Esophagus muscularis mucosa (tissue), 4 donors: ENCODE results near the gene AGPS. TPM values are rescaled to one million over a fixed set of nuclear protein-coding genes. Genes with fewer than 3 reads are reported as not detected.
A peak's percentile ranks its signal among the peaks of the same experiment; 100 is the strongest.

ENCODE experiments used
- DNase-seq: peaks from one replicate; pipeline ENCODE4 v3.0.0-alpha.2; 2017; ENCODE audit errors: extremely low spot score
- H3K27ac ChIP-seq, 4 donors: fragments of 200-600 bp; sonication (generic); replicated peaks in 1 of 4; 1 replicate in 3 of 4; 2 replicates in 1 of 4; pipeline ENCODE4 v1.5.1; 2016 to 2019; ENCODE audit warnings: mild to moderate bottlenecking in 1 of 4
- H3K27me3 ChIP-seq, 4 donors: fragments of 200-600 bp; sonication (generic); one replicate each; pipeline versions ENCODE4 v1.5.1 to v1.6.0; 2016 to 2019
- H3K36me3 ChIP-seq, 4 donors: fragments of 200-600 bp; sonication (generic); one replicate each; pipeline ENCODE4 v1.5.1; 2016 to 2019
- H3K4me1 ChIP-seq, 4 donors: fragments of 200-600 bp; sonication (generic); one replicate each; pipeline ENCODE4 v1.5.1; 2016 to 2019
- H3K4me3 ChIP-seq, 4 donors: fragments of 200-600 bp; sonication (generic); 1 replicate in 2 of 4; 2 replicates in 2 of 4; pipeline ENCODE4 v1.5.1; 2016 to 2019; ENCODE audit warnings: mild to moderate bottlenecking in 4 of 4, moderate library complexity in 1 of 4
- H3K9me3 ChIP-seq, 4 donors: fragments of 200-600 bp; sonication (generic); 1 replicate in 3 of 4; 2 replicates in 1 of 4; pipeline ENCODE4 v1.5.1; 2016 to 2019
- CTCF ChIP-seq, 3 experiments: fragments of 200-600 bp in 2 of 3; fragments of 450-650 bp in 1 of 3; sonication (generic) in 2 of 3; IDR thresholded peaks; one replicate each; pipeline ENCODE4 v1.5.1; 2017 to 2019; ENCODE audit warnings: antibody characterized with exemption in 3 of 3, mild to moderate bottlenecking in 2 of 3, moderate library complexity in 1 of 3
- EP300 ChIP-seq: sonication (generic); formaldehyde crosslinking; IDR thresholded peaks from one replicate; pipeline ENCODE4 v1.6.1; 2017; ENCODE audit warnings: antibody characterized with exemption
- POLR2A ChIP-seq: fragments of 450-650 bp; IDR thresholded peaks from one replicate; pipeline ENCODE4 v1.6.1; 2017; ENCODE audit warnings: antibody characterized with exemption, moderate library complexity, mild to moderate bottlenecking, low read depth
- POLR2AphosphoS5 ChIP-seq, 2 donors: sonication (generic); formaldehyde crosslinking; IDR thresholded peaks; one replicate each; pipeline ENCODE4 v1.6.1; 2017; ENCODE audit warnings: antibody characterized with exemption in 2 of 2
- WGBS: methylation state at CpG from one replicate; pipeline ENCODE4 v1.1.5; 2018; 5-methylcytosine and 5-hydroxymethylcytosine counted together
- intact Hi-C: fragments of 100-400 bp; cut with DNase I; formaldehyde crosslinking; loops from one replicate; pipeline ENCODE4 v1.15.1; 2023
- total RNA-seq, 4 donors: library from RNA; depleted of rRNA; stranded (reverse); fragments of >200 nt; gene quantifications; one replicate each; pipeline versions ENCODE4 v1.1.0 to v1.2.1, GENCODE V29; 2016

Gene AGPS
- total RNA-seq, 4 donors from 2014 or later, result 26.3 to 46.1 (median 37.0) TPM

- intact Hi-C loops, result loop anchor here (10.0 kb wide), 2 partner anchors 115 to 235 kb away; no protein-coding TSS in a partner anchor
- Histone ChIP-seq H3K4me1 (no peaks in the 10 kb centered on the region), H3K4me3 (no peak overlapping the region), H3K36me3 (peaks cover 0 to 14% (median 11%) of the 10 kb centered on the region in 4 donors), H3K27me3 (no peaks in the 10 kb centered on the region), H3K27ac (no peak overlapping the region), H3K9me3 (no peaks in the 10 kb centered on the region)
- DNase-seq, result no peak
- peak; percentile 24 to 55 (median 54) for TF ChIP-seq CTCF (IDR thresholded peaks at IDR 0.05)
- no peak for TF ChIP-seq EP300
- no peak for TF ChIP-seq POLR2A
- no peak for TF ChIP-seq POLR2AphosphoS5 (IDR thresholded peaks at IDR 0.05)
- WGBS, result 63% methylated on average over 2 of the region's 2 CpGs
These were observed 97.2 kb downstream of the AGPS start for GRCh38 chr2:177489719-177490301.

DNA sequence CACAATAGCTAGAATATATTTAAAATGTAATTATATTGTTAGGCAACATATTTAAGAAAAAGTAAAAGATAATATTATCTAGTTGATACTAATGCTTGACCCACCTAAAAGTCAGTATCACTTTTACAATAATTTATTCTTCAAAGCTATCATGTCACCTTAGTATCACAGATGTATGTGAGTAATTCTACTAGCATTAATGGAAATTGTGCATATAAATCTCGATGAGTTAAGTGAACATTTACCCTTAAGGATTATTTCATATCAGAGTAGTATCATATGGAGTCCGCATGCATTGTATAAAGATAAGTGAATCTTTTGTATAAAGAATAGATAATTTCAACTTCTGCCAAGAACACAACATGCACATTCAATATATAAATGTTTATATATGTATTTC lies 103.4 kb downstream of the AGPS start:
- peaks cover 0 to 11% (median 9%) of the 10 kb centered on the region in 4 donors for H3K36me3 ChIP-seq
- H3K27ac ChIP-seq, result no peak overlapping the region
- no peaks in the 10 kb centered on the region for H3K27me3 ChIP-seq
- H3K4me3 ChIP-seq, result no peak overlapping the region
- no peaks in the 10 kb centered on the region for H3K4me1 ChIP-seq
- no peak for DNase-seq
- TF ChIP-seq CTCF (IDR thresholded peaks at IDR 0.05), result no peak
- TF ChIP-seq POLR2AphosphoS5 (IDR thresholded peaks at IDR 0.05), result no peak
- no peak for TF ChIP-seq POLR2A
- no peak for TF ChIP-seq EP300
- H3K9me3 ChIP-seq, result no peaks in the 10 kb centered on the region
- 90% methylated on average over 2 of the region's 2 CpGs for WGBS
- intact Hi-C loops, result loop anchor here (10.0 kb wide), 1 partner anchor 229 kb away; no protein-coding TSS in a partner anchor

DNA sequence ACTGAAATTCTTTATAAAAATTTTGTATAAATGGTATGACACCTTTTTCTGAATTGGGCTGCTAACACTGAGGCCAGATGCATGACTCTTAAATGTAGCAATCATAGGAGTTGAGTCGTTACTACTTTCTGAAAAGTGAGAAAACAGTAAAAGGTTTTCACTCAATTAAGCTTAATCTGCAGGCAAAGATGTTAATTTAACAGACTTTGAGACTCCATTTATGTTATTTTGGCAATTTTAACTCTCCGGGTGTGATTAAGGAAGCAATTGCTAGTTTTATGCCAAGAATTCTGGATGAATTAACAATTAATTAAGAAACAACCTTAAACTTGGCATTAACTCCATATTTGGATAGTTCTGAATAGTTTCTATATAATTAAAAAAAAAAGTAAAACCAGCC lies 104.3 kb downstream of the AGPS start:
- Histone ChIP-seq H3K9me3 (no peaks in the 10 kb centered on the region), H3K4me1 (no peaks in the 10 kb centered on the region), H3K36me3 (peaks cover 0 to 11% (median 9%) of the 10 kb centered on the region in 4 donors), H3K27ac (no peak overlapping the region), H3K4me3 (no peak overlapping the region), H3K27me3 (no peaks in the 10 kb centered on the region)
- intact Hi-C loops, result loop anchor here (10.0 kb wide), 1 partner anchor 228 kb away; no protein-coding TSS in a partner anchor
- TF ChIP-seq CTCF (IDR thresholded peaks at IDR 0.05) (no peak), EP300 (no peak), POLR2A (no peak), POLR2AphosphoS5 (IDR thresholded peaks at IDR 0.05) (no peak)
- WGBS, result 75% methylated on average over 2 of the region's 2 CpGs
- no peak for DNase-seq

GRCh38 chr2:177501186-177501585 lies 108.6 kb downstream of the AGPS start:
- TF ChIP-seq EP300, result no peak
- TF ChIP-seq CTCF (IDR thresholded peaks at IDR 0.05), result no peak
- TF ChIP-seq POLR2A, result no peak
- no peak for TF ChIP-seq POLR2AphosphoS5 (IDR thresholded peaks at IDR 0.05)
- Histone ChIP-seq H3K27me3 (no peaks in the 10 kb centered on the region), H3K36me3 (peaks cover 0 to 6% (median 2%) of the 10 kb centered on the region in 4 donors), H3K4me1 (no peaks in the 10 kb centered on the region), H3K9me3 (no peaks in the 10 kb centered on the region), H3K27ac (no peak overlapping the region), H3K4me3 (no peak overlapping the region)
- no peak for DNase-seq
- intact Hi-C loops, result no loop called here
- WGBS, result 93% methylated on average over 1 of the region's 1 CpG

GRCh38 chr2:177506505-177506904 lies 113.9 kb downstream of the AGPS start:
- intact Hi-C loops, result no loop called here
- no peak for TF ChIP-seq POLR2A
- TF ChIP-seq POLR2AphosphoS5 (IDR thresholded peaks at IDR 0.05), result no peak
- TF ChIP-seq EP300, result no peak
- TF ChIP-seq CTCF (IDR thresholded peaks at IDR 0.05), result no peak

More at GRCh38 chr2:177506505-177506904, 113.9 kb downstream of the AGPS start:
- no peaks in the 10 kb centered on the region for H3K9me3 ChIP-seq
- no peaks in the 10 kb centered on the region for H3K4me1 ChIP-seq
- H3K4me3 ChIP-seq, result no peak overlapping the region
- H3K27ac ChIP-seq, result no peak overlapping the region
- H3K27me3 ChIP-seq, result no peaks in the 10 kb centered on the region
- peaks cover 0 to 19% (median 5%) of the 10 kb centered on the region in 4 donors for H3K36me3 ChIP-seq
- DNase-seq, result no peak
